Natural killer cell (primary cell): Measurements from ENCODE around the gene NHEJ1. TPM values are rescaled to one million over a fixed set of nuclear protein-coding genes. Genes with fewer than 3 reads are reported as not detected.

Source experiments
- ATAC-seq, 3 donors: fragments of 150-1000 bp in 2 of 3; fragments of 200-7000 bp in 1 of 3; cut with Tn5 transposase; 1 replicate in 1 of 3; 2 replicates in 2 of 3; pipeline ENCODE4 v1.10.0; 2021; ENCODE audit warnings: mild to moderate bottlenecking in 2 of 3, moderate library complexity in 2 of 3
- DNase-seq, 2 donors: peaks; one replicate each; pipeline versions ENCODE4 v3.0.0 to v3.0.0-alpha.2; 2013 to 2021; ENCODE audit warnings: mixed read lengths in 1 of 2
- H3K27ac ChIP-seq: one replicate; pipeline ENCODE4 v1.5.1; 2013; ENCODE audit warnings: mild to moderate bottlenecking, low read length
- H3K27me3 ChIP-seq: one replicate; pipeline ENCODE4 v1.6.1; 2013; ENCODE audit warnings: low read length; ENCODE audit not compliant: control insufficient read depth, insufficient read depth
- H3K36me3 ChIP-seq: one replicate; pipeline ENCODE4 v1.6.1; 2013; ENCODE audit warnings: low read length; ENCODE audit not compliant: control insufficient read depth, insufficient read depth
- H3K4me1 ChIP-seq: one replicate; pipeline ENCODE4 v1.6.1; 2013; ENCODE audit warnings: low read length; ENCODE audit not compliant: control insufficient read depth, insufficient read depth
- H3K4me3 ChIP-seq: one replicate; pipeline ENCODE4 v1.5.1; 2013; ENCODE audit warnings: low read length
- H3K9me3 ChIP-seq: one replicate; pipeline ENCODE4 v1.6.1; 2013; ENCODE audit warnings: low read length; ENCODE audit not compliant: control insufficient read depth, insufficient read depth
- H3K27ac Mint-ChIP-seq, 2 donors: one replicate each; pipeline ENCODE4 v1.8.0; 2022; ENCODE audit warnings: mild to moderate bottlenecking in 2 of 2, mixed read lengths in 2 of 2, moderate library complexity in 1 of 2
- H3K27me3 Mint-ChIP-seq, 2 donors: one replicate each; pipeline ENCODE4 v1.8.0; 2022; ENCODE audit warnings: low read depth in 2 of 2, mixed read lengths in 2 of 2
- H3K36me3 Mint-ChIP-seq: one replicate; pipeline ENCODE4 v1.8.0; 2022; ENCODE audit warnings: mixed read lengths
- H3K4me1 Mint-ChIP-seq, 2 donors: one replicate each; pipeline ENCODE4 v1.8.0; 2022; ENCODE audit warnings: mixed read lengths in 2 of 2
- H3K4me3 Mint-ChIP-seq: one replicate; pipeline ENCODE4 v1.8.0; 2022; ENCODE audit warnings: mild to moderate bottlenecking, moderate library complexity, mixed read lengths
- H3K9me3 Mint-ChIP-seq, 2 donors: one replicate each; pipeline ENCODE4 v1.8.0; 2022; ENCODE audit warnings: mixed read lengths in 2 of 2
- WGBS: methylation state at CpG from one replicate; pipeline ENCODE4 v1.1.7; 2013; ENCODE audit warnings: missing lambda C conversion rate; ENCODE audit not compliant: insufficient coverage; 5-methylcytosine and 5-hydroxymethylcytosine counted together
- intact Hi-C: fragments of 100-400 bp; cut with micrococcal nuclease; formaldehyde crosslinking; loops from one replicate; pipeline ENCODE4 v1.14.2; 2022
- total RNA-seq, 4 donors: library from RNA; stranded (reverse); fragments of 120-200 nt in 1 of 4; gene quantifications; one replicate each; pipeline versions ENCODE4 v1.2.3 to v1.2.4, GENCODE V29; 2013 to 2022
- TF ChIP-seq, protein P1 (sequence below): fragments of 200-600 bp; IDR thresholded peaks from one replicate; pipeline ENCODE4 v1.8.0; 2022; ENCODE audit warnings: antibody characterized with exemption

NHEJ1 gene
- total RNA-seq, 3 donors from 2014 or later (not counting 1 experiment from before 2014, with no cell fraction given): 9.9 to 12.7 (median 11.0) TPM

DNA sequence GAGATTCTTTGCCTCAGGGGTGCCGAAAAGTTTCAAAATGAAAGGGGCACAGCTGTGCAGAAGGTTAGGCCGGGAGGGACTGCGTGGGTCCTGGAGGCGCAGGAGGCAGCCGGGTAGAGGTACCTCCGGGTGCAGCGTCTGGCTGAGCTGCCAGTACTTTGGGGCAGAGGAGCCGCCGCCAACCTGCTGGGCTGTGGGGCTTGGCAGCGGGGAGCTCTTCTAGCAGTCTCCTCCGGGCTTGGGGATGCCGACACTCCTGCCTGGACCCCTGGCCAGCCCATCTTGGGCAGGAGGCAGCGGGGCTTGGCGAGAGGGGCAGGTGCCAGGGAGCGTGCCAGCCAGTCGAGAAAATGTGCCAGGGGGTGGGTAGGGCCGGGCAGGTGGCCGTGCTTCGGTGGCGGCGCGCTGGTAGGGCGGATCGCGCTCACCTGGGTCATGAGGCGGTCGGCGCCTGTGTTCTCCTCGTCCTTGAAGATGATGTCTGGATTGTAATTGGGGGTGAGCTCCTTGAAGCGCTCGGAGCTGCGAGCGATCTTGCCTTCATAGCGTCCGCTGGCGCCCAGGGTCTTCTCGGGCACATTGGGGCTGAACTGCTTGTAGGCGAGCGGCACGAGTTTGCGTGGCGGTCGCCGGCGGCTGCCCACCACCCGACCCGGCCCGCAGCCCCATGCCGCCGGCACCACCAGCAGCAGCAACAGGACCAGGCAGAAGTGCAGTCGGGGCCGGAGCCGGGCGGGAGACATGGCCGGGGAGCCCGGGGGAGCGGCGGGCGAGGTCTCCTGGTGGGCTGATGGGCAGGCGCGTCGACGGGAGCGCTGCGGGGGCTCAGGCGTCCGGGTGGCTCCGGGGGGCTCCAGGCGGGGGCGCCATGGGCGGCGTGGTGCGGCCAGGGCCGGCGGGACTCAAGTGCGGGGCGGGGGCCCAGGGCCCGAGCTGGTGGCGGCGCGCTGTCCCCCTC is 100.6 kb downstream of the NHEJ1 start:
- 5% methylated on average over 81 of the region's 81 CpGs for WGBS
- H3K9me3 ChIP-seq: no peaks in the 10 kb centered on the region
- H3K9me3 Mint-ChIP-seq: no peaks in the 10 kb centered on the region
- H3K4me3 ChIP-seq: no peak overlapping the region
- intact Hi-C loops: loop anchor here (5.0 kb wide), 1 partner anchor 152 kb away; no protein-coding TSS in a partner anchor
- no peak overlapping the region for H3K27ac ChIP-seq
- peak in 1 of 2 donors; percentile 13 for DNase-seq
- no peaks in the 10 kb centered on the region for H3K36me3 Mint-ChIP-seq
- H3K4me1 ChIP-seq: peaks cover 32% of the 10 kb centered on the region
- no peak overlapping the region for H3K27ac Mint-ChIP-seq
- H3K27me3 ChIP-seq: peaks cover 57% of the 10 kb centered on the region
- H3K4me3 Mint-ChIP-seq: peak overlapping the region; percentile 73
- H3K36me3 ChIP-seq: no peaks in the 10 kb centered on the region
- TF ChIP-seq, protein P1, sequence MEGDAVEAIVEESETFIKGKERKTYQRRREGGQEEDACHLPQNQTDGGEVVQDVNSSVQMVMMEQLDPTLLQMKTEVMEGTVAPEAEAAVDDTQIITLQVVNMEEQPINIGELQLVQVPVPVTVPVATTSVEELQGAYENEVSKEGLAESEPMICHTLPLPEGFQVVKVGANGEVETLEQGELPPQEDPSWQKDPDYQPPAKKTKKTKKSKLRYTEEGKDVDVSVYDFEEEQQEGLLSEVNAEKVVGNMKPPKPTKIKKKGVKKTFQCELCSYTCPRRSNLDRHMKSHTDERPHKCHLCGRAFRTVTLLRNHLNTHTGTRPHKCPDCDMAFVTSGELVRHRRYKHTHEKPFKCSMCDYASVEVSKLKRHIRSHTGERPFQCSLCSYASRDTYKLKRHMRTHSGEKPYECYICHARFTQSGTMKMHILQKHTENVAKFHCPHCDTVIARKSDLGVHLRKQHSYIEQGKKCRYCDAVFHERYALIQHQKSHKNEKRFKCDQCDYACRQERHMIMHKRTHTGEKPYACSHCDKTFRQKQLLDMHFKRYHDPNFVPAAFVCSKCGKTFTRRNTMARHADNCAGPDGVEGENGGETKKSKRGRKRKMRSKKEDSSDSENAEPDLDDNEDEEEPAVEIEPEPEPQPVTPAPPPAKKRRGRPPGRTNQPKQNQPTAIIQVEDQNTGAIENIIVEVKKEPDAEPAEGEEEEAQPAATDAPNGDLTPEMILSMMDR: no peak
- H3K27me3 Mint-ChIP-seq: peaks cover 41 to 57% of the 10 kb centered on the region in 2 donors
- ATAC-seq: no peak
- H3K4me1 Mint-ChIP-seq: peaks cover 0 to 22% of the 10 kb centered on the region in 2 donors

DNA sequence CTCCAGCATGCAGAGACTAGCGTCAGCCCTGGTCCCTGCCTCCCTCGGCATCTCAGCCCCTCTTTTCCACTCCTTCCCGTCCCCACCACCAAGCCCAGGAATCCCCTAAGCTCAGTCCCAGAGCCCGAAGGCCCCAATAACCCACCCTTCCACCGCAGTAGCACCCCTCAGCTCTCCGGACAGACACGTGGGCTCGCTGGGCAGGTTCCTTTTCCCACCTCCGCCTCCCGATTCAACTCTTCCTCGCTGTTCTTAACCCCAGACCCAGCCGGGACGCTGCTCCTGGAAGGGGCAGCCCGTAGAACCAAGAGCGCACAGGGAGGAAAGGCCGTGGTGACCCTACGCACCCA is 101.3 kb downstream of the NHEJ1 start:
- Mint-ChIP-seq H3K27ac (no peak overlapping the region), H3K4me3 (peak overlapping the region; percentile 73), H3K9me3 (no peaks in the 10 kb centered on the region), H3K27me3 (peaks cover 45 to 57% of the 10 kb centered on the region in 2 donors), H3K4me1 (peaks cover 0 to 22% of the 10 kb centered on the region in 2 donors), H3K36me3 (no peaks in the 10 kb centered on the region)
- peaks cover 57% of the 10 kb centered on the region for H3K27me3 ChIP-seq
- DNase-seq (peak in 1 of 2 donors; percentile 9), ATAC-seq (no peak)
- intact Hi-C loops: loop anchor here (5.0 kb wide), 1 partner anchor 153 kb away; no protein-coding TSS in a partner anchor
- WGBS: 8% methylated on average over 17 of the region's 17 CpGs
- H3K4me1 ChIP-seq: peaks cover 32% of the 10 kb centered on the region
- TF ChIP-seq, protein P1: no peak
- H3K36me3 ChIP-seq: no peaks in the 10 kb centered on the region
- no peak overlapping the region for H3K4me3 ChIP-seq
- no peak overlapping the region for H3K27ac ChIP-seq
- H3K9me3 ChIP-seq: no peaks in the 10 kb centered on the region

- Mint-ChIP-seq H3K4me3 (peak overlapping the region; percentile 17), H3K27me3 (peaks cover 50 to 57% of the 10 kb centered on the region in 2 donors), H3K27ac (no peak overlapping the region), H3K9me3 (no peaks in the 10 kb centered on the region), H3K4me1 (peaks cover 0 to 22% of the 10 kb centered on the region in 2 donors), H3K36me3 (no peaks in the 10 kb centered on the region)
- DNase-seq: peak in 1 of 2 donors; percentile 10
- H3K4me3 ChIP-seq: no peak overlapping the region
- intact Hi-C loops: loop anchor here (1.0 to 5.0 kb wide), 4 partner anchors 61 to 240 kb away; no protein-coding TSS in a partner anchor
- 11% methylated on average over 42 of the region's 42 CpGs for WGBS
- H3K36me3 ChIP-seq: no peaks in the 10 kb centered on the region
- no peaks in the 10 kb centered on the region for H3K9me3 ChIP-seq
- TF ChIP-seq, protein P1: no peak
- no peak for ATAC-seq
- no peak overlapping the region for H3K27ac ChIP-seq
- H3K4me1 ChIP-seq: peaks cover 32% of the 10 kb centered on the region
- peaks cover 57% of the 10 kb centered on the region for H3K27me3 ChIP-seq
Observed at GRCh38 chr2:219058541-219059374, 101.9 kb downstream of the NHEJ1 start.
